HepG2 (cell line): Measurements from ENCODE around the gene DUS3L. TPM values are rescaled to one million over a fixed set of nuclear protein-coding genes. Genes with fewer than 3 reads are reported as not detected.

Source experiments
- ADNP ChIP-seq: sonication (generic); formaldehyde crosslinking; IDR thresholded peaks from 2 replicates; pipeline ENCODE4 v1.4.0; 2020; ENCODE audit warnings: missing genetic modification reagents
- ATF7 ChIP-seq, 2 experiments: fragments of 450-650 bp in 1 of 2; sonication (generic) in 1 of 2; formaldehyde crosslinking in 1 of 2; IDR thresholded peaks; 2 replicates each; pipeline versions ENCODE4 v1.4.0 to v1.6.1; 2016 to 2020; ENCODE audit warnings: antibody characterized with exemption in 1 of 2, mild to moderate bottlenecking in 1 of 2, missing genetic modification reagents in 1 of 2
- DMTF1 ChIP-seq: sonication (generic); formaldehyde crosslinking; IDR thresholded peaks from 2 replicates; pipeline ENCODE4 v1.4.0; 2020; ENCODE audit warnings: mild to moderate bottlenecking, missing genetic modification reagents
- FIP1L1 ChIP-seq: fragments of 200-400 bp; formaldehyde crosslinking; IDR thresholded peaks from 2 replicates; pipeline ENCODE4 v1.6.1; 2018; ENCODE audit warnings: low read depth, mild to moderate bottlenecking, low read length, moderate library complexity, borderline replicate concordance; ENCODE audit not compliant: insufficient read depth
- MED13 ChIP-seq: sonication (generic); formaldehyde crosslinking; IDR thresholded peaks from 2 replicates; pipeline ENCODE4 v1.5.0; 2020; ENCODE audit warnings: missing genetic modification reagents
- NR3C1 ChIP-seq: sonication (generic); formaldehyde crosslinking; IDR thresholded peaks from 2 replicates; pipeline ENCODE4 v1.4.0; 2020; ENCODE audit warnings: missing genetic modification reagents
- PITX1 ChIP-seq: sonication (generic); formaldehyde crosslinking; IDR thresholded peaks from 2 replicates; pipeline ENCODE4 v1.5.1; 2020; ENCODE audit warnings: mild to moderate bottlenecking, missing genetic modification reagents
- PLRG1 ChIP-seq: fragments of 450-650 bp; conservative IDR thresholded peaks from 2 replicates; pipeline ENCODE4 v1.6.1; 2016
- RAD21 ChIP-seq: fragments of 450-650 bp; formaldehyde crosslinking; IDR thresholded peaks from 2 replicates; pipeline ENCODE4 v1.5.0; 2020; ENCODE audit warnings: mild to moderate bottlenecking
- REXO4 ChIP-seq: sonication (generic); formaldehyde crosslinking; IDR thresholded peaks from 2 replicates; pipeline ENCODE4 v1.8.0; 2022; ENCODE audit warnings: missing genetic modification reagents, mild to moderate bottlenecking, borderline replicate concordance
- RXRB ChIP-seq: IDR thresholded peaks from 2 replicates; pipeline ENCODE4 v1.6.1; 2016; ENCODE audit warnings: borderline replicate concordance, missing genetic modification reagents, missing compliant biosample characterization
- SIN3B ChIP-seq: fragments of 150-350 bp; IDR thresholded peaks from 2 replicates; pipeline ENCODE4 v1.6.1; 2014; ENCODE audit warnings: low read length
- SMAD3 ChIP-seq: sonication (generic); formaldehyde crosslinking; IDR thresholded peaks from 2 replicates; pipeline ENCODE4 v1.4.0; 2020; ENCODE audit warnings: missing genetic modification reagents
- ZBTB42 ChIP-seq: sonication (generic); formaldehyde crosslinking; IDR thresholded peaks from 2 replicates; pipeline ENCODE4 v1.5.0; 2020; ENCODE audit warnings: mild to moderate bottlenecking, missing genetic modification reagents
- ZNF224 ChIP-seq: sonication (generic); formaldehyde crosslinking; IDR thresholded peaks from 2 replicates; pipeline ENCODE4 v1.5.0; 2020; ENCODE audit warnings: mild to moderate bottlenecking, missing genetic modification reagents
- ZNF562 ChIP-seq: sonication (generic); formaldehyde crosslinking; IDR thresholded peaks from 2 replicates; pipeline ENCODE4 v1.8.0; 2022; ENCODE audit warnings: missing genetic modification reagents, borderline replicate concordance
- ZNF747 ChIP-seq: sonication (generic); formaldehyde crosslinking; IDR thresholded peaks from 2 replicates; pipeline ENCODE4 v1.8.1; 2023; ENCODE audit warnings: missing genetic modification reagents, mild to moderate bottlenecking, borderline replicate concordance
- ZNF781 ChIP-seq: sonication (generic); formaldehyde crosslinking; IDR thresholded peaks from 2 replicates; pipeline ENCODE4 v1.5.1; 2020; ENCODE audit warnings: borderline replicate concordance, mild to moderate bottlenecking, missing genetic modification reagents; ENCODE audit errors: not compliant biosample characterization
- polyA plus RNA-seq, 8 experiments: library from polyadenylated mRNA; depleted of rRNA in 3 of 8; stranded (reverse) in 7 of 8; unstranded in 1 of 8; fragments of >200 nt; fragmentation: Illumina TruSeq in 4 of 8; extraction: Trizol in 4 of 8; gene quantifications; 2 replicates each; pipeline versions ENCODE4 v1.2.1 to v1.2.3, GENCODE V29; 2011 to 2016; ENCODE audit warnings: low read depth in 4 of 8, missing spikeins in 1 of 8, mixed read lengths in 1 of 8; ENCODE audit not compliant: insufficient read depth in 1 of 8
- total RNA-seq, 5 experiments: library from RNA; depleted of rRNA; stranded (reverse); fragments of >200 nt; fragmentation: Illumina TruSeq; extraction: Trizol; gene quantifications; 2 replicates each; pipeline ENCODE4 v1.2.3, GENCODE V29; 2016; ENCODE audit warnings: low read depth in 1 of 5
- TF ChIP-seq, protein P1 (sequence below): sonication (generic); formaldehyde crosslinking; IDR thresholded peaks from 2 replicates; pipeline ENCODE4 v1.4.0; 2020; ENCODE audit warnings: missing genetic modification reagents
- TF ChIP-seq, protein P2 (sequence below): sonication (generic); formaldehyde crosslinking; conservative IDR thresholded peaks from 2 replicates; pipeline ENCODE4 v1.4.0; 2020; ENCODE audit warnings: missing genetic modification reagents
- TF ChIP-seq, protein P3 (sequence below): sonication (generic); formaldehyde crosslinking; IDR thresholded peaks from 2 replicates; pipeline ENCODE4 v1.8.0; 2023; ENCODE audit warnings: mild to moderate bottlenecking, missing genetic modification reagents
- TF ChIP-seq, protein P4 (sequence below): fragments of 450-650 bp; IDR thresholded peaks from 2 replicates; pipeline ENCODE4 v1.6.1; 2016

DUS3L gene
- total and polyA plus RNA-seq, 2 of the 13 experiments (the other 11 are each of a cell fraction or from before 2014, with no cell fraction given) = 13.3 to 25.1 TPM

GRCh38 chr19:5839065-5840017, 48.4 kb upstream of the DUS3L start, which contains the start of gene FUT6 (continued):
- TF ChIP-seq DMTF1 (CRISPR knock-in tag) (no peak), PITX1 (CRISPR knock-in tag) (no peak), ZBTB42 (CRISPR knock-in tag) (0 out of 2 replicates have a peak, but pooled peaks have one; percentile 51), ZNF224 (CRISPR knock-in tag) (no peak), PLRG1 (no peak), ZNF562 (CRISPR knock-in tag) (no peak), SMAD3 (CRISPR knock-in tag) (no peak), FIP1L1 (no peak), MED13 (CRISPR knock-in tag) (no peak), REXO4 (CRISPR knock-in tag) (no peak), ATF7 (IDR thresholded peaks at IDR 0.05) (no peak), ATF7 (CRISPR knock-in tag; IDR thresholded peaks at IDR 0.05) (no peak), RXRB (peak; percentile 86), NR3C1 (CRISPR knock-in tag) (no peak), ADNP (CRISPR knock-in tag) (0 out of 2 replicates have a peak, but pooled peaks have one; percentile 31), ZNF781 (CRISPR knock-in tag) (peak; percentile 20), ZNF747 (CRISPR knock-in tag) (no peak), SIN3B (no peak), RAD21 (CRISPR knock-in tag) (no peak)
- TF ChIP-seq, protein P1, sequence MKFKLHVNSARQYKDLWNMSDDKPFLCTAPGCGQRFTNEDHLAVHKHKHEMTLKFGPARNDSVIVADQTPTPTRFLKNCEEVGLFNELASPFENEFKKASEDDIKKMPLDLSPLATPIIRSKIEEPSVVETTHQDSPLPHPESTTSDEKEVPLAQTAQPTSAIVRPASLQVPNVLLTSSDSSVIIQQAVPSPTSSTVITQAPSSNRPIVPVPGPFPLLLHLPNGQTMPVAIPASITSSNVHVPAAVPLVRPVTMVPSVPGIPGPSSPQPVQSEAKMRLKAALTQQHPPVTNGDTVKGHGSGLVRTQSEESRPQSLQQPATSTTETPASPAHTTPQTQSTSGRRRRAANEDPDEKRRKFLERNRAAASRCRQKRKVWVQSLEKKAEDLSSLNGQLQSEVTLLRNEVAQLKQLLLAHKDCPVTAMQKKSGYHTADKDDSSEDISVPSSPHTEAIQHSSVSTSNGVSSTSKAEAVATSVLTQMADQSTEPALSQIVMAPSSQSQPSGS (CRISPR knock-in tag) = no peak
- TF ChIP-seq, protein P2, sequence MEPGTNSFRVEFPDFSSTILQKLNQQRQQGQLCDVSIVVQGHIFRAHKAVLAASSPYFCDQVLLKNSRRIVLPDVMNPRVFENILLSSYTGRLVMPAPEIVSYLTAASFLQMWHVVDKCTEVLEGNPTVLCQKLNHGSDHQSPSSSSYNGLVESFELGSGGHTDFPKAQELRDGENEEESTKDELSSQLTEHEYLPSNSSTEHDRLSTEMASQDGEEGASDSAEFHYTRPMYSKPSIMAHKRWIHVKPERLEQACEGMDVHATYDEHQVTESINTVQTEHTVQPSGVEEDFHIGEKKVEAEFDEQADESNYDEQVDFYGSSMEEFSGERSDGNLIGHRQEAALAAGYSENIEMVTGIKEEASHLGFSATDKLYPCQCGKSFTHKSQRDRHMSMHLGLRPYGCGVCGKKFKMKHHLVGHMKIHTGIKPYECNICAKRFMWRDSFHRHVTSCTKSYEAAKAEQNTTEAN (CRISPR knock-in tag) = no peak
- TF ChIP-seq, protein P3, sequence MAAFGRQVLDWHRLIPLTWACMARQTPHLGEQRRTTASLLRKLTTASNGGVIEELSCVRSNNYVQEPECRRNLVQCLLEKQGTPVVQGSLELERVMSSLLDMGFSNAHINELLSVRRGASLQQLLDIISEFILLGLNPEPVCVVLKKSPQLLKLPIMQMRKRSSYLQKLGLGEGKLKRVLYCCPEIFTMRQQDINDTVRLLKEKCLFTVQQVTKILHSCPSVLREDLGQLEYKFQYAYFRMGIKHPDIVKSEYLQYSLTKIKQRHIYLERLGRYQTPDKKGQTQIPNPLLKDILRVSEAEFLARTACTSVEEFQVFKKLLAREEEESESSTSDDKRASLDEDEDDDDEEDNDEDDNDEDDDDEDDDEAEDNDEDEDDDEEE (CRISPR knock-in tag) = no peak
- TF ChIP-seq, protein P4, sequence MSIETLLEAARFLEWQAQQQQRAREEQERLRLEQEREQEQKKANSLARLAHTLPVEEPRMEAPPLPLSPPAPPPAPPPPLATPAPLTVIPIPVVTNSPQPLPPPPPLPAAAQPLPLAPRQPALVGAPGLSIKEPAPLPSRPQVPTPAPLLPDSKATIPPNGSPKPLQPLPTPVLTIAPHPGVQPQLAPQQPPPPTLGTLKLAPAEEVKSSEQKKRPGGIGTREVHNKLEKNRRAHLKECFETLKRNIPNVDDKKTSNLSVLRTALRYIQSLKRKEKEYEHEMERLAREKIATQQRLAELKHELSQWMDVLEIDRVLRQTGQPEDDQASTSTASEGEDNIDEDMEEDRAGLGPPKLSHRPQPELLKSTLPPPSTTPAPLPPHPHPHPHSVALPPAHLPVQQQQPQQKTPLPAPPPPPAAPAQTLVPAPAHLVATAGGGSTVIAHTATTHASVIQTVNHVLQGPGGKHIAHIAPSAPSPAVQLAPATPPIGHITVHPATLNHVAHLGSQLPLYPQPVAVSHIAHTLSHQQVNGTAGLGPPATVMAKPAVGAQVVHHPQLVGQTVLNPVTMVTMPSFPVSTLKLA = no peak
